Right cardiac atrium (tissue), 5 donors: Measurements from ENCODE around the gene CALHM2. TPM values are rescaled to one million over a fixed set of nuclear protein-coding genes. Genes with fewer than 3 reads are reported as not detected.
"Not testable (repeated sequence)": the region's sequence is repeated elsewhere in the genome, so short reads cannot be mapped to it uniquely, and the experiment has no call there.

Experiments used
- ATAC-seq, 2 donors: fragments of 200-7000 bp; cut with Tn5 transposase; one replicate each; pipeline versions ENCODE4 v1.8.0 to v1.9.1; 2020; ENCODE audit warnings: moderate library complexity in 2 of 2, mild to moderate bottlenecking in 1 of 2
- DNase-seq, 3 donors: peaks; one replicate each; pipeline ENCODE4 v3.0.0-alpha.2; 2020
- H3K27ac ChIP-seq: one replicate; pipeline ENCODE4 v1.5.1; 2013; ENCODE audit warnings: mild to moderate bottlenecking, low read length, control low read depth, moderate library complexity
- H3K27me3 ChIP-seq: one replicate; pipeline ENCODE4 v1.6.1; 2013; ENCODE audit not compliant: control insufficient read depth, insufficient read depth
- H3K4me1 ChIP-seq: one replicate; pipeline ENCODE4 v1.6.1; 2013; ENCODE audit warnings: low read length; ENCODE audit not compliant: control insufficient read depth, insufficient read depth
- H3K4me3 ChIP-seq: one replicate; pipeline ENCODE4 v1.5.1; 2013; ENCODE audit warnings: low read length, control low read depth
- H3K9me3 ChIP-seq: one replicate; pipeline ENCODE4 v1.6.1; 2013; ENCODE audit warnings: low read length; ENCODE audit not compliant: control insufficient read depth
- WGBS: extraction: QIAGEN DNeasy Blood & Tissue Kit; methylation state at CpG from one replicate; pipeline ENCODE4 v1.1.7; 2013; 5-methylcytosine and 5-hydroxymethylcytosine counted together
- intact Hi-C, 4 donors: fragments of 100-400 bp; cut with DNase I; formaldehyde crosslinking; loops; one replicate each; pipeline versions ENCODE4 v1.11.0 to v1.14.0; 2022 to 2023
- polyA plus RNA-seq: library from polyadenylated mRNA; stranded (reverse); fragments of 200-250 nt; gene quantifications from one replicate; pipeline ENCODE4 v1.2.3, GENCODE V29; 2013
- total RNA-seq, 4 donors: library from RNA; stranded (reverse); fragmentation: NEBNext Ultra II Directional; extraction: Animal tissue kit (Norgen Biotek cat#: 25700); gene quantifications; one replicate each; pipeline ENCODE4 v1.2.1, GENCODE V29; 2021
- donor health status: healthy with polysubstance abuse.
- donor health status: DM: no; HTN: yes; CAD: no.
- donor health status: DM: no; HTN: no; CAD: no.
- donor health status: DM: no; HTN: yes; CAD: no; lungs with severe emphysema.
- donor health status: DM: yes; HTN: yes; CAD: no.

CALHM2 gene
- total and polyA plus RNA-seq, 5 donors = 22.1 to 31.9 (median 30.1) TPM

DNA sequence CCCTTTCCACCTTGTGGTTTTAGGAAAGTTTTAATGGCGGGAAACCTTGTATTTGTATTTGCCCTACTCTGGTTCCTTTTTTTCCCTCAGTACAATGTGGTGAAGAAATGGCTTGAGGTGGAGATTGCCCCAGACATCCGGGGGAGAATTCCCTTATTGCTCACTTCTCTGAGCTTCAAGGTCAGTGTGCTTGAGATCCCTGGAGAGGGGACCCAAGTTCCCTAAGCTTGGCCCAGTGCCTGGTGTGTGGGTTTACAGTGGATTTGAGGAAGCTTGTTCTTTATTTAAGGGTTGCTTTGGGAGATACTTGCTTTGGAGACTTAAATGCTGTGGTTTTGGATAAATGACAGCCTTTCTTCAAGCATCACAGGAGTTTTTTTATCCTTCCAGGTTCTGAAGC is 18.3 kb downstream of the CALHM2 start:
- intact Hi-C loops = no loop called here
- DNase-seq = peak; percentile 62 to 82 (median 72)
- ATAC-seq = peak; percentile 38 to 50
- Histone ChIP-seq H3K27me3 (no peaks in the 10 kb centered on the region), H3K4me3 (no peak overlapping the region), H3K4me1 (no peaks in the 10 kb centered on the region), H3K9me3 (no peaks in the 10 kb centered on the region), H3K27ac (no peak overlapping the region)
- 63% methylated on average over 2 of the region's 2 CpGs for WGBS

- Histone ChIP-seq H3K9me3 (no peaks in the 10 kb centered on the region), H3K27me3 (no peaks in the 10 kb centered on the region), H3K4me1 (no peaks in the 10 kb centered on the region), H3K27ac (no peak overlapping the region), H3K4me3 (no peak overlapping the region)
- DNase-seq (no peak), ATAC-seq (no peak)
- 76% methylated on average over 8 of the region's 8 CpGs for WGBS
- intact Hi-C loops = no loop called here
These were observed 20.3 kb downstream of the CALHM2 start for GRCh38 chr10:103431902-103432301.

DNA sequence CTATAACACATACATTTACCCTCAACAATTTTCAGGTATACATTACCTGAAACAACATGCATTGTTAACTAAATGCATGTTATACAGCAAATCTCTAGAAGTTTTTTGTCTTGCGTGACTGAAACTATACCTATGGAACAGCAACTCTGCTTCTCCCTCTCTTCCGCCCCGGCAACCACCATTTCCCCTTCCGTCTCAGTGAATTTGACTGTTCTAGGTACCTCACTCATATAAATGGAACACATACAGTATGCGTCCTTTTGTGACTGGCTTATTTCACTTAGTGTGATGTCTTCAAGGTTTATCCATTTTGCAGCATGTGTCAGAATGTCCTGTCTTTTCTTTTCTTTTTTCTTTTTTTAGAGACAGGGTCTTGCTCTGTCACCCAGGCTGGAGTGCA is 22.5 kb downstream of the CALHM2 start:
- 95% methylated on average over 5 of the region's 5 CpGs for WGBS
- DNase-seq (no peak), ATAC-seq (no peak)
- intact Hi-C loops = no loop called here
- H3K4me1 ChIP-seq = no peaks in the 10 kb centered on the region
- H3K27me3 ChIP-seq = no peaks in the 10 kb centered on the region
- H3K27ac ChIP-seq = no peak overlapping the region
- no peaks in the 10 kb centered on the region for H3K9me3 ChIP-seq
- H3K4me3 ChIP-seq = no peak overlapping the region

DNA sequence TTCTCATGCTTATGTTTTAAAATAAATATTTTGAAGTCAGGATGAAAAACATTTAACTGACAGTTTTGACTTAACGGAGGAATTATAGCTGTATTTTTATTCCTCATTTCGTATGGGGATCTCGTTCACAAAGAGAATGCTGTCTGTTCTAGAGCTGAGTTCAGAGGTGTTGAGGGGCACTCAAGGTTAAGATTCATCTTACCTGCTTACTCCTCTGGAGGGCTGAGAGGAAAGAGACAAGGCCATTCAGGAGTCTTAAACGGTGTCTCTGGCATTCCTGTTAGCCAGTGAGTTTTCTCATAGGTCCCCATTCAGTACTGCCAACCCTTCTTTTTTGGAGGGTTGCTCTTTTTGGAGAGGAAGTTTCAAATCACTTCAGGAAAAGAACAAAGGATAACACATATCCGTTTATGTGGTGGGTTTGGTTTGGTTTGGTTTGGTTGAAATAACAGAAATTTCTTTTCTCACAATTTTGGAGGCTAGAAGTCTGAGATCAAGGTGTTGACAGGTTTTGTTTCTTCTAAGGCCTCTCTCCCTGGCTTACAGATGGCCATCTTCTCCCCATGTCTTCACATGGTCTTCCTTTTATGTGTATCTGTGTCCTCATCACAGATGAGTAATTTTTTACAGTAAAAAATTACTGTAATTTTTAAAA is 23.1 kb downstream of the CALHM2 start:
- WGBS = 69% methylated on average over 5 of the region's 5 CpGs
- Histone ChIP-seq H3K4me1 (no peaks in the 10 kb centered on the region), H3K9me3 (no peaks in the 10 kb centered on the region), H3K27ac (no peak overlapping the region), H3K27me3 (no peaks in the 10 kb centered on the region), H3K4me3 (no peak overlapping the region)
- intact Hi-C loops = no loop called here
- DNase-seq (no peak), ATAC-seq (peak in 1 of 2 donors; percentile 64)

DNA sequence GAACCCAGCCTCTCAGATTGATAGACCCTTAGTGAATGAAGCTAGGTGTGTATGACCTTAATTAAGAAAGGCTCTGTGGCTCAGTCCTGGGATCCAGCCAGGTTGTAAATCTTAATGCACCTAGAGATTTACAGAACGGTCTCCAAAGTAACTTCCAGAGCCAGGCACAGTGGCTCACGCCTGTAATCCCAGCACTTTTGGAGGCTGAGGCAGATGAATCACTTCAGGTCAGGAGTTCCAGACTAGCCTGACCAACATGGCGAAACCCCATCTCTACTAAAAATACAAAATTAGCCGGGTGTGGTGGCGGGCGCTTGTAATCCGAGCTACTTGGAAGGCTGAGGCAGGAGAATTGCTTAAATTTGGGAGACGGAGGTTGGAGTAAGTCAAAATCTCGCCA is 24.3 kb downstream of the CALHM2 start:
- H3K27me3 ChIP-seq = no peaks in the 10 kb centered on the region
- ATAC-seq = no peak
- 94% methylated on average over 9 of the region's 9 CpGs for WGBS
- H3K9me3 ChIP-seq = no peaks in the 10 kb centered on the region
- intact Hi-C loops = no loop called here
- H3K27ac ChIP-seq = no peak overlapping the region
- DNase-seq = no peak
- no peaks in the 10 kb centered on the region for H3K4me1 ChIP-seq
- H3K4me3 ChIP-seq = no peak overlapping the region

DNA sequence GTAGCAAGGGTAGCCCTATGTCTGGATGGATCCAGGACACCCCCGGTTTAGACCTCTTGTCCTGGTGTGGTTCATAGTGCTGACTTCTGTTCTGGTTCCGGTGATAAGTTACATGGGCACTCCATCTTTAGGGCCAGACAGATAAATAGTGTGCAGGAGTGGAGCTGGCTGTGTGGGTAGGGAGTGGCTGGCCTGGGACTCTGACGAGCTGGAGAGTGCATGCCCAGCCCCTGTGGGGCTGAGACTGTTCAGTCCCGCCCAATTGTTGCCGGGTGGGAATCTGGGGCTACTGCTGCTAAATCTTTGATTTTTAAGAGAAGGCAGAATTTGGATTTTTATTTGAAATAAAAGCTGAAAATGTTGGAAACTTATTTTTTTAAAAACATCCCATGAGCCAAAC is 28.4 kb downstream of the CALHM2 start:
- Histone ChIP-seq H3K27me3 (no peaks in the 10 kb centered on the region), H3K4me3 (no peak overlapping the region), H3K9me3 (no peaks in the 10 kb centered on the region), H3K27ac (no peak overlapping the region), H3K4me1 (no peaks in the 10 kb centered on the region)
- intact Hi-C loops = no loop called here
- WGBS = 78% methylated on average over 5 of the region's 5 CpGs
- ATAC-seq = peak in 1 of 2 donors; percentile 32
- no peak for DNase-seq

DNA sequence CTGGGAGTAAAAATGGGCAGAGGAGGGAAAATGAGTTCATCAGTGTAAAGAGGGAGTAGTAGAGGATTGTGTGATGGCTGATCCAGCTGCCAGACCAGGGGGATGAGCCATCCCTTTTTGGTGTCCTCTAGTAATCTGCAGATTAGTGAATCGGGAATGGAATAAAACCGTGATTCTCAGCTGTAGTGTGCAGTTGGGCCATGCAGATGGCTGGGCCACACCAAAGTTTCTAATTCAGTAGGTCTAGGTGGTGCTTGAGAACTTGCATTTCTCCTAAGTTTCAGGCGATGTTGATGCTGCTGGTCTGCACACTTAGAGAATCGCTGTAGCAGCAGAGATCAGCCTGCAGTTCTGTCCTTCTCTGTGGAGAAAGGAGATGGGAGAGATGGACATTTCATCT is 33.1 kb downstream of the CALHM2 start:
- Histone ChIP-seq H3K4me3 (no peak overlapping the region), H3K27ac (no peak overlapping the region), H3K4me1 (no peaks in the 10 kb centered on the region), H3K27me3 (no peaks in the 10 kb centered on the region), H3K9me3 (no peaks in the 10 kb centered on the region)
- 95% methylated on average over 4 of the region's 4 CpGs for WGBS
- DNase-seq (no peak), ATAC-seq (no peak)
- intact Hi-C loops = loop anchor here in 3 of 4 donors (2.0 to 10.0 kb wide), 3 partner anchors 63 to 266 kb away; no protein-coding TSS in a partner anchor

GRCh38 chr10:103417601-103418000 is 34.6 kb downstream of the CALHM2 start:
- Histone ChIP-seq H3K4me3 (no peak overlapping the region), H3K9me3 (no peaks in the 10 kb centered on the region), H3K27me3 (no peaks in the 10 kb centered on the region), H3K27ac (no peak overlapping the region), H3K4me1 (no peaks in the 10 kb centered on the region)
- DNase-seq (no peak), ATAC-seq (no peak)
- intact Hi-C loops = loop anchor here in 2 of 4 donors (5.0 to 10.0 kb wide), 2 partner anchors 65 to 267 kb away; no protein-coding TSS in a partner anchor
- WGBS = 83% methylated on average over 5 of the region's 5 CpGs

GRCh38 chr10:103417148-103417469 is 35.1 kb downstream of the CALHM2 start:
- intact Hi-C loops = loop anchor here in 2 of 4 donors (5.0 to 10.0 kb wide), 2 partner anchors 65 to 268 kb away; no protein-coding TSS in a partner anchor
- not testable (repeated sequence) for DNase-seq, ATAC-seq, H3K27ac ChIP-seq, H3K9me3 ChIP-seq, H3K4me1 ChIP-seq, H3K27me3 ChIP-seq, H3K4me3 ChIP-seq
- 90% methylated on average over 5 of the region's 5 CpGs for WGBS

- Histone ChIP-seq H3K27ac (no peak overlapping the region), H3K27me3 (no peaks in the 10 kb centered on the region), H3K9me3 (no peaks in the 10 kb centered on the region), H3K4me3 (no peak overlapping the region), H3K4me1 (no peaks in the 10 kb centered on the region)
- DNase-seq = peak in 2 of 3 donors; percentile 53 to 81
- peak; percentile 41 to 51 for ATAC-seq
- intact Hi-C loops = loop anchor here in 2 of 4 donors (1.0 to 10.0 kb wide), 3 partner anchors 66 to 268 kb away; no protein-coding TSS in a partner anchor
- WGBS = 48% methylated on average over 8 of the region's 8 CpGs
These were observed 35.6 kb downstream of the CALHM2 start for GRCh38 chr10:103416436-103417147.

GRCh38 chr10:103415581-103415980 is 36.6 kb downstream of the CALHM2 start:
- no peaks in the 10 kb centered on the region for H3K9me3 ChIP-seq
- ATAC-seq (no peak), DNase-seq (no peak)
- 83% methylated on average over 8 of the region's 8 CpGs for WGBS
- H3K4me3 ChIP-seq = no peak overlapping the region
- H3K27me3 ChIP-seq = no peaks in the 10 kb centered on the region
- H3K27ac ChIP-seq = no peak overlapping the region
- intact Hi-C loops = loop anchor here in 3 of 4 donors (2.0 to 10.0 kb wide), 3 partner anchors 67 to 269 kb away; no protein-coding TSS in a partner anchor
- H3K4me1 ChIP-seq = no peaks in the 10 kb centered on the region
